ENCODE measurements around the gene STIL.
"Not testable (repeated sequence)": the region's sequence is repeated elsewhere in the genome, so short reads cannot be mapped to it uniquely, and the experiment has no call there.

STIL gene

GRCh38 chr1:47211796-47212269 is 102.1 kb downstream of the STIL start:
- Mint-ChIP-seq H3K27ac (no peak overlapping the region), H3K27me3 (ENCODE audit: low read depth) (peaks cover 4% of the 10 kb centered on the region), H3K36me3 (ENCODE audit: low read depth) (no peaks in the 10 kb centered on the region), H3K4me3 (no peak overlapping the region), H3K9me3 (no peaks in the 10 kb centered on the region), H3K4me1 (ENCODE audit: low read depth) (peaks cover 2% of the 10 kb centered on the region)

GRCh38 chr1:47210666-47211065 is 103.3 kb downstream of the STIL start:
- Mint-ChIP-seq H3K9me3 (no peaks in the 10 kb centered on the region), H3K4me3 (no peak overlapping the region), H3K27ac (no peak overlapping the region), H3K27me3 (ENCODE audit: low read depth) (peaks cover 4% of the 10 kb centered on the region), H3K4me1 (ENCODE audit: low read depth) (peaks cover 2% of the 10 kb centered on the region), H3K36me3 (ENCODE audit: low read depth) (no peaks in the 10 kb centered on the region)

- Mint-ChIP-seq H3K4me1 (ENCODE audit: low read depth) (peaks cover 2% of the 10 kb centered on the region), H3K27me3 (ENCODE audit: low read depth) (peaks cover 5% of the 10 kb centered on the region), H3K4me3 (no peak overlapping the region), H3K27ac (no peak overlapping the region), H3K36me3 (ENCODE audit: low read depth) (no peaks in the 10 kb centered on the region), H3K9me3 (no peaks in the 10 kb centered on the region)
Measured at GRCh38 chr1:47209725-47210325, 104.1 kb downstream of the STIL start.

GRCh38 chr1:47209091-47209490 is 104.9 kb downstream of the STIL start:
- H3K9me3 Mint-ChIP-seq = no peaks in the 10 kb centered on the region
- H3K4me1 Mint-ChIP-seq (ENCODE audit: low read depth) = peaks cover 2% of the 10 kb centered on the region
- H3K27me3 Mint-ChIP-seq (ENCODE audit: low read depth) = peaks cover 12% of the 10 kb centered on the region
- H3K36me3 Mint-ChIP-seq (ENCODE audit: low read depth) = no peaks in the 10 kb centered on the region
- H3K4me3 Mint-ChIP-seq = no peak overlapping the region
- H3K27ac Mint-ChIP-seq = no peak overlapping the region

GRCh38 chr1:47208374-47208850 is 105.5 kb downstream of the STIL start:
- no peaks in the 10 kb centered on the region for H3K9me3 Mint-ChIP-seq
- H3K4me1 Mint-ChIP-seq (ENCODE audit: low read depth) = peaks cover 2% of the 10 kb centered on the region
- H3K36me3 Mint-ChIP-seq (ENCODE audit: low read depth) = no peaks in the 10 kb centered on the region
- no peak overlapping the region for H3K27ac Mint-ChIP-seq
- H3K27me3 Mint-ChIP-seq (ENCODE audit: low read depth) = peaks cover 19% of the 10 kb centered on the region
- no peak overlapping the region for H3K4me3 Mint-ChIP-seq

- peaks cover 23% of the 10 kb centered on the region for H3K27me3 Mint-ChIP-seq (ENCODE audit: low read depth)
- H3K27ac Mint-ChIP-seq = no peak overlapping the region
- H3K36me3 Mint-ChIP-seq (ENCODE audit: low read depth) = no peaks in the 10 kb centered on the region
- H3K4me3 Mint-ChIP-seq = no peak overlapping the region
- peaks cover 2% of the 10 kb centered on the region for H3K4me1 Mint-ChIP-seq (ENCODE audit: low read depth)
- H3K9me3 Mint-ChIP-seq = no peaks in the 10 kb centered on the region
Measured at GRCh38 chr1:47207803-47208373, 106.1 kb downstream of the STIL start.

GRCh38 chr1:47205918-47206317 is 108.0 kb downstream of the STIL start:
- Mint-ChIP-seq H3K36me3 (ENCODE audit: low read depth) (no peaks in the 10 kb centered on the region), H3K9me3 (no peaks in the 10 kb centered on the region), H3K27me3 (ENCODE audit: low read depth) (peaks cover 31% of the 10 kb centered on the region), H3K4me3 (no peak overlapping the region), H3K27ac (no peak overlapping the region), H3K4me1 (ENCODE audit: low read depth) (no peaks in the 10 kb centered on the region)

- H3K27me3 Mint-ChIP-seq (ENCODE audit: low read depth) = peaks cover 46% of the 10 kb centered on the region
- H3K4me1 Mint-ChIP-seq (ENCODE audit: low read depth); H3K36me3 Mint-ChIP-seq (ENCODE audit: low read depth); H3K4me3 Mint-ChIP-seq; H3K27ac Mint-ChIP-seq; H3K9me3 Mint-ChIP-seq: not testable (repeated sequence)
Measured at GRCh38 chr1:47203504-47203903, 110.4 kb downstream of the STIL start.

- Mint-ChIP-seq H3K4me1 (ENCODE audit: low read depth) (no peaks in the 10 kb centered on the region), H3K36me3 (ENCODE audit: low read depth) (no peaks in the 10 kb centered on the region), H3K27me3 (ENCODE audit: low read depth) (peaks cover 43% of the 10 kb centered on the region), H3K4me3 (no peak overlapping the region), H3K27ac (no peak overlapping the region), H3K9me3 (no peaks in the 10 kb centered on the region)
Measured at GRCh38 chr1:47201179-47201578, 112.8 kb downstream of the STIL start.
